Ishikawa (cell line): ENCODE data around the gene MCF2L2.

Source experiments
- CEBPB ChIP-seq: IDR thresholded peaks from 2 replicates; pipeline ENCODE4 v1.6.1; 2012
- CREB1 ChIP-seq: IDR thresholded peaks from 2 replicates; pipeline ENCODE4 v1.6.1; 2012; ENCODE audit warnings: low read depth
- EGR1 ChIP-seq: IDR thresholded peaks from 2 replicates; pipeline ENCODE4 v1.6.1; 2012
- EP300 ChIP-seq: IDR thresholded peaks from 2 replicates; pipeline ENCODE4 v1.6.1; 2012; ENCODE audit warnings: borderline replicate concordance
- FOXM1 ChIP-seq: IDR thresholded peaks from 2 replicates; pipeline ENCODE4 v1.6.1; 2012; ENCODE audit warnings: low read depth, borderline replicate concordance
- NFIC ChIP-seq: IDR thresholded peaks from 2 replicates; pipeline ENCODE4 v1.6.1; 2012
- RAD21 ChIP-seq: IDR thresholded peaks from 2 replicates; pipeline ENCODE4 v1.6.1; 2012; ENCODE audit warnings: low read depth
- TAF1 ChIP-seq: IDR thresholded peaks from 2 replicates; pipeline ENCODE4 v1.6.1; 2012; ENCODE audit warnings: low read depth, mild to moderate bottlenecking
- TCF12 ChIP-seq: IDR thresholded peaks from 2 replicates; pipeline ENCODE4 v1.6.1; 2012; ENCODE audit warnings: low read depth
- TEAD4 ChIP-seq: IDR thresholded peaks from 2 replicates; pipeline ENCODE4 v1.6.1; 2012
- YY1 ChIP-seq: IDR thresholded peaks from 2 replicates; pipeline ENCODE4 v1.6.1; 2012; ENCODE audit warnings: low read depth
- ZBTB7A ChIP-seq: IDR thresholded peaks from 2 replicates; pipeline ENCODE4 v1.6.1; 2012; ENCODE audit warnings: low read depth
- TF ChIP-seq, protein P1 (sequence below): IDR thresholded peaks from 2 replicates; pipeline ENCODE4 v1.6.1; 2012
- TF ChIP-seq, protein P2 (sequence below): IDR thresholded peaks from 2 replicates; pipeline ENCODE4 v1.6.1; 2012
- TF ChIP-seq, protein P3 (sequence below): IDR thresholded peaks from 2 replicates; pipeline ENCODE4 v1.6.1; 2012; ENCODE audit warnings: low read depth, mild to moderate bottlenecking

Gene MCF2L2

DNA sequence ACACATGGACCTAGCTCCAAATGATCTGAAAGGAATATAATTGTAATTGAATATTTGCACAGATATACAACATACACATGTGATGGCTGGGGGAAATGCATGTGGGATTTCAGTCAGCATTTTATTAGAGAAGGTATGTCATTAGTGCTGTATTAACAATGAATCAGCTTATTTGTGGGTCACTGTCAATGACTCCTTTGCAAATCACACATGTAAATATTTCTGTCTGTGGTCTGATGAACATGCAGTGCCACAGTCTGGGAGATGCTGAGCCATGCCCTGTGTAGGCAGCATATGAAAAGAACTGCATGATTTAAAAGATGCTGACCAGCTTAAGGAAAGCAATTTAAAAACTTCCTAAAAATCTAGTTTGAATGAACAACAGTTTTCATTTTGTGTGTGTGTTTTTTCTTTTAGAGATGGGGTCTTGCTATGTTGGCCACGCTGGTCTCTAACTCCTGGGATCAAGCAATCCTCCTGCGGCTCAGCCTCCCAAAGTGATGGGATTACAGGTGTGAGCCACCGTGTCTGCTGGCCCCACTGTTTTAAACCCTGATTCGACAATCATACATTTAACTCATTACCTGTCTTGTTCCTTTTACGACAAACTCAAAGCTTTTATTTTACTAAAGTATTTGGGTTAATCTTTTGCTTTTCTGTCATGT is 176.2 kb downstream of the MCF2L2 start:
- TF ChIP-seq FOXM1 (no peak), CREB1 (no peak), YY1 (no peak), ZBTB7A (no peak), TCF12 (no peak), CEBPB (no peak), EGR1 (no peak), RAD21 (no peak), TAF1 (no peak), EP300 (no peak), TEAD4 (no peak), NFIC (no peak)
- TF ChIP-seq, protein P1, sequence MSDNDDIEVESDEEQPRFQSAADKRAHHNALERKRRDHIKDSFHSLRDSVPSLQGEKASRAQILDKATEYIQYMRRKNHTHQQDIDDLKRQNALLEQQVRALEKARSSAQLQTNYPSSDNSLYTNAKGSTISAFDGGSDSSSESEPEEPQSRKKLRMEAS: no peak
- TF ChIP-seq, protein P2, sequence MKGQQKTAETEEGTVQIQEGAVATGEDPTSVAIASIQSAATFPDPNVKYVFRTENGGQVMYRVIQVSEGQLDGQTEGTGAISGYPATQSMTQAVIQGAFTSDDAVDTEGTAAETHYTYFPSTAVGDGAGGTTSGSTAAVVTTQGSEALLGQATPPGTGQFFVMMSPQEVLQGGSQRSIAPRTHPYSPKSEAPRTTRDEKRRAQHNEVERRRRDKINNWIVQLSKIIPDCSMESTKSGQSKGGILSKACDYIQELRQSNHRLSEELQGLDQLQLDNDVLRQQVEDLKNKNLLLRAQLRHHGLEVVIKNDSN: no peak
- TF ChIP-seq, protein P3, sequence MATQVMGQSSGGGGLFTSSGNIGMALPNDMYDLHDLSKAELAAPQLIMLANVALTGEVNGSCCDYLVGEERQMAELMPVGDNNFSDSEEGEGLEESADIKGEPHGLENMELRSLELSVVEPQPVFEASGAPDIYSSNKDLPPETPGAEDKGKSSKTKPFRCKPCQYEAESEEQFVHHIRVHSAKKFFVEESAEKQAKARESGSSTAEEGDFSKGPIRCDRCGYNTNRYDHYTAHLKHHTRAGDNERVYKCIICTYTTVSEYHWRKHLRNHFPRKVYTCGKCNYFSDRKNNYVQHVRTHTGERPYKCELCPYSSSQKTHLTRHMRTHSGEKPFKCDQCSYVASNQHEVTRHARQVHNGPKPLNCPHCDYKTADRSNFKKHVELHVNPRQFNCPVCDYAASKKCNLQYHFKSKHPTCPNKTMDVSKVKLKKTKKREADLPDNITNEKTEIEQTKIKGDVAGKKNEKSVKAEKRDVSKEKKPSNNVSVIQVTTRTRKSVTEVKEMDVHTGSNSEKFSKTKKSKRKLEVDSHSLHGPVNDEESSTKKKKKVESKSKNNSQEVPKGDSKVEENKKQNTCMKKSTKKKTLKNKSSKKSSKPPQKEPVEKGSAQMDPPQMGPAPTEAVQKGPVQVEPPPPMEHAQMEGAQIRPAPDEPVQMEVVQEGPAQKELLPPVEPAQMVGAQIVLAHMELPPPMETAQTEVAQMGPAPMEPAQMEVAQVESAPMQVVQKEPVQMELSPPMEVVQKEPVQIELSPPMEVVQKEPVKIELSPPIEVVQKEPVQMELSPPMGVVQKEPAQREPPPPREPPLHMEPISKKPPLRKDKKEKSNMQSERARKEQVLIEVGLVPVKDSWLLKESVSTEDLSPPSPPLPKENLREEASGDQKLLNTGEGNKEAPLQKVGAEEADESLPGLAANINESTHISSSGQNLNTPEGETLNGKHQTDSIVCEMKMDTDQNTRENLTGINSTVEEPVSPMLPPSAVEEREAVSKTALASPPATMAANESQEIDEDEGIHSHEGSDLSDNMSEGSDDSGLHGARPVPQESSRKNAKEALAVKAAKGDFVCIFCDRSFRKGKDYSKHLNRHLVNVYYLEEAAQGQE: no peak

DNA sequence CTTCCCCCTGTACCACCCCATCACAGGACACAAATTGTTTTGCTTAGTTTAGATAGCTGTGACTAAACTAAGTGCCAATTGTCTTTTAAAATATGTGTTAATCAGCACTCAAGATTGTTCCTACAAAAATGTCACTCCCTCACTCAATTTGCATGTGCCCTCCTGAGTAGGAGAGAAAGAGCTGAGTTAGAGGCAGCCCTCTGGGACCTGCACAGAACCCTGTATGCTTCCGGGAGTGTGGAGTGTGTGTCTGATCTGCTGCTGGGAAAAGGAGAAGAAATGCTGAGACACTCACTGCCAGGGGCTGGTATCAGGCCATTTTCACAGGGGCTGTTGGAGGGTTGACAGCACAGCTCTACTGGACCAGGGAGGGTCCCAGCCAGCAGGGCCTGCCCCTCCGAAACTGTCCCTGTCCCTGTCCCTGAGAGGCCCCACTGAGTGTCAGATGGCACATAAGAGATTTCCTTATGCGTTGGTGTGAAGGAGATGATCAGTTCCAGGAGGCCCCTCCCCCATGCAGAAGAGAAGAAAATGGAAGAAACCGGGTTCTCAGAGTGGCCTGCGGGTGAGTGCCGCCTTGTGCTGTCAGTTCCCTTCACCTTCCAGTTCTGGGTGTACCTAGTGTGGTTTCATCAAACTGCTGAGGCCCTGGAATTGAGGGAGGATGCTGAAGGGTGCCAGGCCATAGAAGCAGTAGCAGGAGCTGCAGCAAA is 179.3 kb downstream of the MCF2L2 start:
- no peak for TF ChIP-seq CREB1
- TF ChIP-seq, protein P2: no peak
- no peak for TF ChIP-seq YY1
- no peak for TF ChIP-seq EP300
- no peak for TF ChIP-seq FOXM1
- TF ChIP-seq TAF1: no peak
- TF ChIP-seq, protein P1: no peak
- TF ChIP-seq EGR1: no peak
- TF ChIP-seq RAD21: no peak
- TF ChIP-seq TCF12: no peak
- no peak for TF ChIP-seq TEAD4
- TF ChIP-seq NFIC: no peak
- TF ChIP-seq ZBTB7A: no peak
- TF ChIP-seq, protein P3: no peak
- no peak for TF ChIP-seq CEBPB

DNA sequence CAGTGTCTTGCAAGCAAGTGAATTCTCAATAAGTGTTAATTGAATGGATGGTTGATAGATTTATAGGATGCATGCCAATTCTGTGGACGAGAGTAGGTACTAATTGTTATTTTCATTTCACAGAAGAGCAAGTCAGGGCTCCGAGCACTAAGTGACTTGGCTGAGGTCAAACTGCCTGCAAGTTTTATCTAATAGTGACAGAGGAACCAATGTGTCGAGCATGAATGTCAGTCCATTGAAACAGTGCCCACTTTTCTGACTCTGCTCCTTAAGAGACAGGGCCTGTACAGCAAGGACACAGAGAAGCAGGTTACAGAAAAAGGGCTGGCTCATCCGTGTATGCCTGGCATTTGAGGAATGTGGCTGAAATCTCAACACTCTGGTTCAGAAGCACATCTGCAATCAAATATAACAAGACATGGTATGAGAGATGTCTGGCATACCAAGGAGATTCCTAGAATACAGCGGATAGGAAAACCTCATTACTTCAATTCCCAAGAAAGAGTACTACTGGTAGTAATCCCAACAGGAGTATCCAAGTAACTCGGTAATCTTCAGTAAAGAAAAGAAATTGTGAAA is 181.3 kb downstream of the MCF2L2 start:
- no peak for TF ChIP-seq ZBTB7A
- peak; percentile 77 for TF ChIP-seq TEAD4

DNA sequence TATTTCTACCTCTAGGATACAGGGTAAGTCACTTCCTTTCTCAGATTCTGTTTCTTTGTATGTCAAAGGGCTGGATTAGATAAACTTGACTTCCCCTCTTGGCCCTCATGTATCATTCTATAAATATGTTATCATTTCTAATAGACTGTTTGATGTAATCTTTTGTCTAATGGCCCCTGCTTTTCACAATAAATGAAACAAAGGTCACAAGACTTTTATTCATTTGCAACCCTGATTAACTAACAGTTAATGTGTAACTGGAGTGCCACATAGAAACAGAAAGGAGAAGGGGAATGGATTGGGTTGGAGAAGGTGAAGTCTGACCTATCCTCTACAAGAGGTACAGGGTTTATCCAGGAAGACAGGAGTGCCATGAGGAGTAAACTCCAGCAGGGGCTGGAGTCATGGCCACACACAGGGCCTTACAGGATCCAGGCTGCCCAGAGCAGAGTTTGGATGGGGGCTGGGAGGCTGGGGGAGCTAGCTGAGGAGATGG is 183.4 kb downstream of the MCF2L2 start:
- no peak for TF ChIP-seq CEBPB
- no peak for TF ChIP-seq RAD21
- TF ChIP-seq TEAD4: no peak
- TF ChIP-seq EGR1: no peak
- TF ChIP-seq FOXM1: no peak
- TF ChIP-seq CREB1: no peak
- TF ChIP-seq, protein P1: no peak
- no peak for TF ChIP-seq TCF12
- no peak for TF ChIP-seq YY1
- TF ChIP-seq TAF1: no peak
- TF ChIP-seq ZBTB7A: no peak
- TF ChIP-seq, protein P3: no peak
- TF ChIP-seq EP300: no peak
- no peak for TF ChIP-seq NFIC
- TF ChIP-seq, protein P2: no peak
